Heart left ventricle (tissue), 13 donors: ENCODE measurements around the gene FRA10AC1.
"Not testable (repeated sequence)": the region's sequence is repeated elsewhere in the genome, so short reads cannot be mapped to it uniquely, and the experiment has no call there.

Source experiments
- CTCF ChIP-seq, 12 donors: fragments of 200-600 bp; sonication (generic) in 4 of 12; IDR thresholded peaks; one replicate each; pipeline versions ENCODE4 v1.5.0 to v1.8.0; 2018 to 2022; ENCODE audit warnings: antibody characterized with exemption in 12 of 12, mild to moderate bottlenecking in 5 of 12
- POLR2A ChIP-seq, 2 donors: fragments of 450-650 bp; IDR thresholded peaks; one replicate each; pipeline ENCODE4 v1.6.1; 2017; ENCODE audit warnings: antibody characterized with exemption in 2 of 2, mild to moderate bottlenecking in 2 of 2, moderate library complexity in 2 of 2
- donor health status: ischemic (EF 13 %, LVEDD 7.1; RV severe dilation, severe dysfunction).
- donor health status: DM: no; HTN: yes; CAD: no.
- donor health status: DM: no; HTN: no; CAD: no.
- donor health status: ischemic (EF 25% LVEDD 6.9; RV normal size, moderate dysfunction).
- donor health status: ischemic (EF 25% LVEDD 5.7; RV mildly dilated, moderate dysfunction).
- donor health status: ischemic (EF 35%, LVEDD 5.7; RV mildly dilated, moderate dysfunction).
- donor health status: nonischemic (EF 11% LVEDD 7.7; RV severe dilation, severe dysfunction).
- donor health status: DM: yes; HTN: yes; CAD: no.
- donor health status: PGD.
- donor health status: ischemic (EF 29% LVEDD 5.4; RV normal size, mild dysfunction).
- donor health status: nonischemic (EF 23%, LVEDD 6.1; RV moderate dilation, normal function).

DNA sequence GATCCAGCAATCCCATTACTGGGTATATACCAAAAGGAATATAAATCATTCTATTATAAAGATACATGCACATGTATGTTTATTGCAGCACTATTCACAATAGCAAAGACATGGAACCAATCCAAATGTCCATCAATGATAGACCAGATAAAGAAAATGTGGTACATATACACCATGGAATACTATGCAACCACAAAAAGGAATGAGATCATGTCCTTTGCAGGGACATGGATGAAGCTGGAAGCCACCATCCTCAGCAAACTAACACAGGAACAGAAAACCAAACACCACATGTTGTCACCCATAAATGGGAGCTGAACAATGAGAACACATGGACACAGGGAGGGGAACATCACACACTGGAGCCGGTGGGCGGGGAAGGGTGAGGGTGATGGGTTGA lies 5.8 kb downstream of the FRA10AC1 start:
- not testable (repeated sequence) for TF ChIP-seq CTCF, POLR2A (IDR thresholded peaks at IDR 0.05)
